AML-193 (cell line): Measurements from ENCODE around the gene TEAD4.
"Not testable (repeated sequence)": the region's sequence is repeated elsewhere in the genome, so short reads cannot be mapped to it uniquely, and the experiment has no call there.

Source experiments
- DNase-seq, 2 experiments: peaks; one replicate each; lab custom pipeline; 2025; lab: John Stamatoyannopoulos, UW

The TEAD4 gene

GRCh38 chr12:3048540-3048939 lies 89.3 kb downstream of the TEAD4 start:
- no peak for DNase-seq

- DNase-seq = no peak
Measured at GRCh38 chr12:3049176-3049575, 90.0 kb downstream of the TEAD4 start.

- no peak for DNase-seq
Measured at GRCh38 chr12:3049611-3050249, 90.5 kb downstream of the TEAD4 start.

- no peak for DNase-seq
Measured at GRCh38 chr12:3054374-3054773, 95.2 kb downstream of the TEAD4 start.

GRCh38 chr12:3055026-3055703 lies 96.0 kb downstream of the TEAD4 start:
- DNase-seq = no peak

- DNase-seq = no peak
Measured at GRCh38 chr12:3055704-3056467, 96.7 kb downstream of the TEAD4 start.

GRCh38 chr12:3061059-3061458 lies 101.9 kb downstream of the TEAD4 start:
- no peak for DNase-seq

GRCh38 chr12:3061501-3062215 lies 102.5 kb downstream of the TEAD4 start:
- DNase-seq = no peak

- DNase-seq = no peak
Measured at GRCh38 chr12:3065300-3065699, 106.1 kb downstream of the TEAD4 start.

- DNase-seq = not testable (repeated sequence)
Measured at GRCh38 chr12:3065846-3066245, 106.6 kb downstream of the TEAD4 start.

- DNase-seq = no peak
Measured at GRCh38 chr12:3069714-3070113, 110.5 kb downstream of the TEAD4 start.

- no peak for DNase-seq
Measured at GRCh38 chr12:3071107-3071506, 111.9 kb downstream of the TEAD4 start.

- no peak for DNase-seq
Measured at GRCh38 chr12:3071710-3072109, 112.5 kb downstream of the TEAD4 start.

GRCh38 chr12:3073438-3074250 lies 114.4 kb downstream of the TEAD4 start:
- peak; percentile 49 to 70 for DNase-seq

- DNase-seq = no peak
Measured at GRCh38 chr12:3075315-3075714, 116.1 kb downstream of the TEAD4 start.

GRCh38 chr12:3076730-3077571 lies 117.8 kb downstream of the TEAD4 start, which contains the start of gene TSPAN9:
TSS of gene TSPAN9 (plus strand) at chr12:3077379. CDS start at chr12:3201194, 123,815 bp downstream.
- DNase-seq = peak in 1 of 2 experiments; percentile 2

- no peak for DNase-seq
Measured at GRCh38 chr12:3077572-3078081, 118.4 kb downstream of the TEAD4 start.

- DNase-seq = no peak
Measured at GRCh38 chr12:3078086-3078820, 119.1 kb downstream of the TEAD4 start.

- DNase-seq = no peak
Measured at GRCh38 chr12:3081091-3081490, 121.9 kb downstream of the TEAD4 start.

GRCh38 chr12:3081886-3082285 lies 122.7 kb downstream of the TEAD4 start:
- no peak for DNase-seq
